Left colon (tissue), 2 donors: ENCODE data around the gene PTP4A1. TPM values are rescaled to one million over a fixed set of nuclear protein-coding genes. Genes with fewer than 3 reads are reported as not detected.
"Not testable (repeated sequence)": the region's sequence is repeated elsewhere in the genome, so short reads cannot be mapped to it uniquely, and the experiment has no call there.

Experiments
- ATAC-seq: fragments of 200-7000 bp; cut with Tn5 transposase; one replicate; pipeline ENCODE4 v1.9.1; 2020; ENCODE audit warnings: mild to moderate bottlenecking, moderate library complexity
- DNase-seq, 2 donors: peaks; one replicate each; pipeline ENCODE4 v3.0.0-alpha.2; 2020
- intact Hi-C, 2 donors: fragments of 100-400 bp; cut with DNase I in 1 of 2; cut with micrococcal nuclease in 1 of 2; formaldehyde crosslinking; loops; one replicate each; pipeline versions ENCODE4 v1.11.2 to v1.14.0; 2022; cut with DNase I, micrococcal nuclease
- total RNA-seq, 2 donors: library from RNA; stranded (reverse); fragmentation: NEBNext Ultra II Directional; extraction: Animal tissue kit (Norgen Biotek cat#: 25700); gene quantifications; one replicate each; pipeline ENCODE4 v1.2.1, GENCODE V29; 2021
- donor health status: DM: no; HTN: no; CAD: no.
- donor health status: DM: yes; HTN: yes; CAD: no.

Gene PTP4A1
- total RNA-seq, 2 donors from 2014 or later: 155 to 190 TPM

GRCh38 chr6:63576147-63576772, 4.0 kb downstream of the PTP4A1 start:
- ATAC-seq (no peak), DNase-seq (no peak)
- intact Hi-C loops: loop anchor here in 1 of 2 donors (10.0 kb wide), 1 partner anchor 221 kb away; no protein-coding TSS in a partner anchor

GRCh38 chr6:63576985-63577712, 4.9 kb downstream of the PTP4A1 start:
- ATAC-seq (no peak), DNase-seq (no peak)
- intact Hi-C loops: loop anchor here in 1 of 2 donors (10.0 kb wide), 1 partner anchor 222 kb away; no protein-coding TSS in a partner anchor

GRCh38 chr6:63578757-63579156, 6.5 kb downstream of the PTP4A1 start:
- intact Hi-C loops: loop anchor here in 1 of 2 donors (10.0 kb wide), 1 partner anchor 224 kb away; no protein-coding TSS in a partner anchor
- ATAC-seq: no peak
- no peak for DNase-seq

GRCh38 chr6:63579937-63580703, 7.8 kb downstream of the PTP4A1 start:
- DNase-seq (no peak), ATAC-seq (no peak)
- intact Hi-C loops: loop anchor here in 1 of 2 donors (10.0 kb wide), 1 partner anchor 225 kb away; no protein-coding TSS in a partner anchor

GRCh38 chr6:63580704-63580961, 8.4 kb downstream of the PTP4A1 start:
- ATAC-seq: no peak
- intact Hi-C loops: no loop called here
- no peak for DNase-seq

GRCh38 chr6:63581355-63582013, 9.2 kb downstream of the PTP4A1 start:
- no peak for DNase-seq
- intact Hi-C loops: no loop called here

GRCh38 chr6:63582579-63583231, 10.4 kb downstream of the PTP4A1 start:
- intact Hi-C loops: no loop called here
- ATAC-seq (peak; percentile 13), DNase-seq (no peak)

More at GRCh38 chr6:63581355-63582013, 9.2 kb downstream of the PTP4A1 start:
- no peak for ATAC-seq

GRCh38 chr6:63584125-63584514, 11.8 kb downstream of the PTP4A1 start:
- ATAC-seq: peak; percentile 74
- no peak for DNase-seq
- intact Hi-C loops: no loop called here

- DNase-seq (no peak), ATAC-seq (no peak)
- intact Hi-C loops: no loop called here
Measured at GRCh38 chr6:63584566-63584965, 12.3 kb downstream of the PTP4A1 start.

GRCh38 chr6:63585652-63586051, 13.4 kb downstream of the PTP4A1 start:
- DNase-seq, ATAC-seq, intact Hi-C loops: not testable (repeated sequence)

GRCh38 chr6:63589952-63590411, 17.7 kb downstream of the PTP4A1 start:
- intact Hi-C loops: no loop called here
- ATAC-seq (no peak), DNase-seq (no peak)

GRCh38 chr6:63592886-63593285, 20.6 kb downstream of the PTP4A1 start:
- intact Hi-C loops: no loop called here
- ATAC-seq (no peak), DNase-seq (no peak)

GRCh38 chr6:63597141-63598048, 25.1 kb downstream of the PTP4A1 start:
- peak; percentile 58 for ATAC-seq
- DNase-seq: no peak
- intact Hi-C loops: loop anchor here in 1 of 2 donors (5.0 kb wide), 1 partner anchor 165 kb away; no protein-coding TSS in a partner anchor

GRCh38 chr6:63598049-63599036, 26.1 kb downstream of the PTP4A1 start:
- peak; percentile 73 to 81 for DNase-seq
- ATAC-seq: peak; percentile 97
- intact Hi-C loops: loop anchor here in 1 of 2 donors (5.0 kb wide), 1 partner anchor 164 kb away; no protein-coding TSS in a partner anchor

GRCh38 chr6:63599243-63599642, 27.0 kb downstream of the PTP4A1 start:
- DNase-seq (no peak), ATAC-seq (no peak)
- intact Hi-C loops: loop anchor here in 1 of 2 donors (5.0 kb wide), 1 partner anchor 163 kb away; no protein-coding TSS in a partner anchor

- intact Hi-C loops: loop anchor here in 1 of 2 donors (10.0 kb wide), 1 partner anchor 165 kb away; no protein-coding TSS in a partner anchor
- ATAC-seq (no peak), DNase-seq (no peak)
Measured at GRCh38 chr6:63600136-63600535, 27.9 kb downstream of the PTP4A1 start.
